ENCODE data around the gene ZNF385D.

Gene ZNF385D

DNA sequence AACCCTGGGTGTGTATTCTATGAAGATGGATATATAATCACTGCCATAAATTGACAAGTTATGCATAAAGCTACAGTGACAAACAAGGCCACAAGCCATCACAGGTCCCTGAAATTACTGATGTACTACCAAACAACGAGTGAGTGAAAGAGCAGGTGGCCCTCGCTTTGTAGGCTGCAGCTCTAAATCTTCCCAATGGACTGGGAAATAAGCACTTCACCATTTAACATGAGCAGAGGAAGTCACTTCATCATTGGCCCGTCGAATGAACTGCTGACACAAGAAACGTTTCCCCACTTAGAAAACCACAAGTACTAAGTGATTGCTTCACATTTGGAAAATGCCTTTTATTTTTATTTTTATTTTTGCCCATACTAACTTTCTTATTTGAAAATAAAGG lies 218.0 kb downstream of the ZNF385D start:
- Histone ChIP-seq H3K23ac (ENCODE audit: low read length) (no peak overlapping the region), H4K91ac (ENCODE audit: low read depth, low read length) (no peak overlapping the region), H2BK12ac (ENCODE audit: low read length) (no peak overlapping the region), H3K27me3 (ENCODE audit: insufficient read depth, low read length) (no peaks in the 10 kb centered on the region), H3K14ac (ENCODE audit: low read length) (no peak overlapping the region), H2AK5ac (ENCODE audit: low read length) (no peak overlapping the region), H3K4me1 (ENCODE audit: control insufficient read depth in 1 of 2, insufficient read depth in 2 of 2, low read length in 2 of 2) (no peaks in the 10 kb centered on the region), H3K9me3 (ENCODE audit: insufficient read depth, low read depth, low read length) (no peaks in the 10 kb centered on the region), H2AFZ (ENCODE audit: insufficient read depth, low read length, poor library complexity) (no peak overlapping the region), H3K18ac (ENCODE audit: low read length) (no peak overlapping the region), H2BK5ac (ENCODE audit: low read depth, low read length, poor library complexity) (no peak overlapping the region), H3K79me1 (ENCODE audit: low read length) (no peaks in the 10 kb centered on the region), H2BK120ac (ENCODE audit: insufficient read depth, low read length, poor library complexity) (no peak overlapping the region), H3K4me3 (ENCODE audit: low read depth, low read length) (no peak overlapping the region), H3K9ac (ENCODE audit: low read length) (no peak overlapping the region), H3K36me3 (ENCODE audit: control insufficient read depth in 1 of 2, insufficient read depth in 2 of 2, low read length in 2 of 2) (no peaks in the 10 kb centered on the region), H4K12ac (ENCODE audit: low read depth, low read length) (no peak overlapping the region), H3K79me2 (ENCODE audit: control insufficient read depth, insufficient read depth, low read length, poor library complexity) (no peaks in the 10 kb centered on the region), H3K4me2 (ENCODE audit: low read length) (no peak overlapping the region), H3K4ac (ENCODE audit: low read depth, low read length) (no peak overlapping the region), H4K8ac (ENCODE audit: low read depth, low read length) (no peak overlapping the region), H3K27ac (ENCODE audit: low read depth, low read length) (no peak overlapping the region)
- no peak for DNase-seq
- no CpG with 5 or more reads among the region's 5 CpGs for WGBS (ENCODE audit: extremely low coverage, insufficient coverage, insufficient read length)

DNA sequence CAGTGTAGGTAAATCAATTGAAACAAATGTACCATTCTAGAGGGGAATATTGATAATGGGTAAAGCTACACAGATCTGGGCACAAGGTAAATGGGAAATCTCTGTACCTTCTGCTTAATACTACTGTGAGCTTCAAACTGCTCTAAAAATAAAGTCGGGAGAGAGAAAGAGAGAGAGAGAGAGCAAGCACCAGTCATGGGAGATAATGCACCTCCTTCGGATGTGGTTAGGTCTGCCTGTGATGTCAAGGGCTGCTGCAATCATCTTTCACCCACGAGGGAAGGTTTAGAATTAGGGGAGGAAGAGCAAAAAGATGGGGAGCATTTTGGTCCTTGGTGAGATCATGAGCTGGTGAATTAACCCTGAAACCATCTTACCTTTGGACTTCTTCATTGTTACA lies 219.1 kb downstream of the ZNF385D start:
- Histone ChIP-seq H2BK120ac (ENCODE audit: insufficient read depth, low read length, poor library complexity) (no peak overlapping the region), H2BK5ac (ENCODE audit: low read depth, low read length, poor library complexity) (no peak overlapping the region), H3K4ac (ENCODE audit: low read depth, low read length) (no peak overlapping the region), H2BK12ac (ENCODE audit: low read length) (no peak overlapping the region), H3K36me3 (ENCODE audit: control insufficient read depth in 1 of 2, insufficient read depth in 2 of 2, low read length in 2 of 2) (no peaks in the 10 kb centered on the region), H3K4me2 (ENCODE audit: low read length) (no peak overlapping the region), H4K91ac (ENCODE audit: low read depth, low read length) (no peak overlapping the region), H3K23ac (ENCODE audit: low read length) (no peak overlapping the region), H3K14ac (ENCODE audit: low read length) (no peak overlapping the region), H3K4me3 (ENCODE audit: low read depth, low read length) (no peak overlapping the region), H3K4me1 (ENCODE audit: control insufficient read depth in 1 of 2, insufficient read depth in 2 of 2, low read length in 2 of 2) (no peaks in the 10 kb centered on the region), H3K9me3 (ENCODE audit: insufficient read depth, low read depth, low read length) (no peaks in the 10 kb centered on the region), H3K27ac (ENCODE audit: low read depth, low read length) (no peak overlapping the region), H3K27me3 (ENCODE audit: insufficient read depth, low read length) (no peaks in the 10 kb centered on the region), H2AFZ (ENCODE audit: insufficient read depth, low read length, poor library complexity) (no peak overlapping the region), H2AK5ac (ENCODE audit: low read length) (no peak overlapping the region), H3K79me2 (ENCODE audit: control insufficient read depth, insufficient read depth, low read length, poor library complexity) (no peaks in the 10 kb centered on the region), H4K8ac (ENCODE audit: low read depth, low read length) (no peak overlapping the region), H4K12ac (ENCODE audit: low read depth, low read length) (no peak overlapping the region), H3K79me1 (ENCODE audit: low read length) (no peaks in the 10 kb centered on the region), H3K9ac (ENCODE audit: low read length) (no peak overlapping the region), H3K18ac (ENCODE audit: low read length) (no peak overlapping the region)
- WGBS (ENCODE audit: extremely low coverage, insufficient coverage, insufficient read length), result no CpG with 5 or more reads among the region's 3 CpGs
- no peak for DNase-seq

DNA sequence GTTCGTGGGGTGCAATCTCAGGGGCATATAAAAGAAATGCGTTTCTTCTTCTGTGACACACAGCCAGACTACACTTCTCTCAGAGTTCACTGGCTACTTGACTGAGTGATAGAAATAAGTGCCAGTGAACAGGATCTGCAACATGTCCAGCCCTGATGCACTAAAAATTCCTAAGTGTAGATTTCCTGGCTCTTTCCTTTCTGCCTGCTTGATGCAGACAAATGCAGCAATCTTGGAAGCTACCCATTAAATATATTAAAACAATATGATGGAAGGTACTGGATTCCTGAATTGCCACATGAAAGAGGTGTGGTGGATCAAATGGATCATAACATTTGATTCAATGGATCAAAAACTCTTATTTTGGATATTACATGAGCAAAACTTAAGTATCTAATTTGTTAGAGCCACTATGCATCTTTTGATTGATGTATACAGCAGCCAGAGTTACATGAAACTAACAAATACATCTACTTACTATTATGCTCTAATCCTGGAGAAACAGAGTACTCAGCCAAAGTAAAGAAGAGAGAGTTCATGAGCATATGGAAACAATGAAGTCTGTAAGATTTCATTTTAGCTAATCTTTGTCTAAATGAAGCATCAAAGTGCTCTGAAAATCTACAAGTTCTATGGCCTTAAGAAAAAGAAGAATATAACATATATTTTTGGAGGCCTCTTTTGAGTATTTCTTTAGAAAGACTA lies 222.6 kb downstream of the ZNF385D start:
- Histone ChIP-seq H3K9me3 (ENCODE audit: insufficient read depth, low read depth, low read length) (no peaks in the 10 kb centered on the region), H2BK5ac (ENCODE audit: low read depth, low read length, poor library complexity) (no peak overlapping the region), H3K18ac (ENCODE audit: low read length) (no peak overlapping the region), H3K36me3 (ENCODE audit: control insufficient read depth in 1 of 2, insufficient read depth in 2 of 2, low read length in 2 of 2) (no peaks in the 10 kb centered on the region), H3K79me2 (ENCODE audit: control insufficient read depth, insufficient read depth, low read length, poor library complexity) (no peaks in the 10 kb centered on the region), H3K4me1 (ENCODE audit: control insufficient read depth in 1 of 2, insufficient read depth in 2 of 2, low read length in 2 of 2) (no peaks in the 10 kb centered on the region), H3K27ac (ENCODE audit: low read depth, low read length) (no peak overlapping the region), H4K12ac (ENCODE audit: low read depth, low read length) (no peak overlapping the region), H3K4ac (ENCODE audit: low read depth, low read length) (no peak overlapping the region), H3K4me2 (ENCODE audit: low read length) (no peak overlapping the region), H2BK120ac (ENCODE audit: insufficient read depth, low read length, poor library complexity) (no peak overlapping the region), H3K27me3 (ENCODE audit: insufficient read depth, low read length) (no peaks in the 10 kb centered on the region), H2AK5ac (ENCODE audit: low read length) (no peak overlapping the region), H3K4me3 (ENCODE audit: low read depth, low read length) (no peak overlapping the region), H3K23ac (ENCODE audit: low read length) (no peak overlapping the region), H3K9ac (ENCODE audit: low read length) (no peak overlapping the region), H2BK12ac (ENCODE audit: low read length) (no peak overlapping the region), H4K8ac (ENCODE audit: low read depth, low read length) (no peak overlapping the region), H4K91ac (ENCODE audit: low read depth, low read length) (no peak overlapping the region), H2AFZ (ENCODE audit: insufficient read depth, low read length, poor library complexity) (no peak overlapping the region), H3K14ac (ENCODE audit: low read length) (no peak overlapping the region), H3K79me1 (ENCODE audit: low read length) (no peaks in the 10 kb centered on the region)
- no peak for DNase-seq
- WGBS (ENCODE audit: extremely low coverage, insufficient coverage, insufficient read length), result no CpG with 5 or more reads among the region's 2 CpGs

DNA sequence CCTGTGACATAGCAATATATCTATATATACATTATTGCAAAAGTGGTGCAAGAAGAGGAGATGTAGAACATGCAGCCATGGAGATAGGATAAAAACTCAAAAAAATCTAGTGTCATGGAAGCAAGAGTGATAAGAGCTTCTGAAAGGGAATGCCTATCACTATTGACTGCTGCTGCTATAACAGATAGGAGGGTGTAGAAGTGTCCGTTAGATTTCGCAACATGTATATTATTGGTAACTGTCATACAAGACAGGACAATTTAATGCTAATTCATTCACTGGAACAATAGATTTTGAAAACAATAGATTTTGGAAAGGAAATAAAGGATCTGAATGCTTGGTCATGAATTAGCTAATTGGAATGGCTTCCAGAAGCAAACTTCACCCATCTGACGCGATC lies 224.5 kb downstream of the ZNF385D start:
- Histone ChIP-seq H3K14ac (ENCODE audit: low read length) (no peak overlapping the region), H3K79me2 (ENCODE audit: control insufficient read depth, insufficient read depth, low read length, poor library complexity) (no peaks in the 10 kb centered on the region), H3K36me3 (ENCODE audit: control insufficient read depth in 1 of 2, insufficient read depth in 2 of 2, low read length in 2 of 2) (no peaks in the 10 kb centered on the region), H2BK5ac (ENCODE audit: low read depth, low read length, poor library complexity) (no peak overlapping the region), H3K4me1 (ENCODE audit: control insufficient read depth in 1 of 2, insufficient read depth in 2 of 2, low read length in 2 of 2) (no peaks in the 10 kb centered on the region), H3K18ac (ENCODE audit: low read length) (no peak overlapping the region), H2AFZ (ENCODE audit: insufficient read depth, low read length, poor library complexity) (no peak overlapping the region), H2AK5ac (ENCODE audit: low read length) (no peak overlapping the region), H3K9me3 (ENCODE audit: insufficient read depth, low read depth, low read length) (no peaks in the 10 kb centered on the region), H3K27ac (ENCODE audit: low read depth, low read length) (no peak overlapping the region), H3K79me1 (ENCODE audit: low read length) (no peaks in the 10 kb centered on the region), H3K23ac (ENCODE audit: low read length) (no peak overlapping the region), H4K8ac (ENCODE audit: low read depth, low read length) (no peak overlapping the region), H3K4me2 (ENCODE audit: low read length) (no peak overlapping the region), H2BK12ac (ENCODE audit: low read length) (no peak overlapping the region), H3K9ac (ENCODE audit: low read length) (no peak overlapping the region), H3K4ac (ENCODE audit: low read depth, low read length) (no peak overlapping the region), H2BK120ac (ENCODE audit: insufficient read depth, low read length, poor library complexity) (no peak overlapping the region), H3K4me3 (ENCODE audit: low read depth, low read length) (no peak overlapping the region), H4K12ac (ENCODE audit: low read depth, low read length) (no peak overlapping the region), H3K27me3 (ENCODE audit: insufficient read depth, low read length) (no peaks in the 10 kb centered on the region), H4K91ac (ENCODE audit: low read depth, low read length) (no peak overlapping the region)
- WGBS (ENCODE audit: extremely low coverage, insufficient coverage, insufficient read length), result no CpG with 5 or more reads among the region's 4 CpGs
- DNase-seq, result no peak
